ENCODE data around the gene CDK4.
"Not testable (repeated sequence)": the region's sequence is repeated elsewhere in the genome, so short reads cannot be mapped to it uniquely, and the experiment has no call there.

Gene CDK4

GRCh38 chr12:57724003-57724935 is 27.8 kb downstream of the CDK4 start:
- no peak for DNase-seq

GRCh38 chr12:57723630-57723962 is 28.5 kb downstream of the CDK4 start:
- DNase-seq: no peak

GRCh38 chr12:57722716-57723629 is 29.1 kb downstream of the CDK4 start:
- no peak for DNase-seq

GRCh38 chr12:57721846-57722608 is 30.1 kb downstream of the CDK4 start:
- not testable (repeated sequence) for DNase-seq

GRCh38 chr12:57720606-57721595 is 31.2 kb downstream of the CDK4 start:
- no peak for DNase-seq

GRCh38 chr12:57719777-57720605 is 32.1 kb downstream of the CDK4 start:
- no peak for DNase-seq

- no peak for DNase-seq
These were observed 33.2 kb downstream of the CDK4 start for GRCh38 chr12:57718641-57719528.

GRCh38 chr12:57717846-57718640 is 34.1 kb downstream of the CDK4 start:
- no peak for DNase-seq

- no peak for DNase-seq
These were observed 35.0 kb downstream of the CDK4 start for GRCh38 chr12:57717131-57717530.

- DNase-seq: no peak
These were observed 35.8 kb downstream of the CDK4 start for GRCh38 chr12:57716305-57716704.

GRCh38 chr12:57715786-57716185 is 36.3 kb downstream of the CDK4 start:
- DNase-seq: no peak

- DNase-seq: not testable (repeated sequence)
These were observed 36.9 kb downstream of the CDK4 start for GRCh38 chr12:57715036-57715748.

- no peak for DNase-seq
These were observed 38.9 kb downstream of the CDK4 start for GRCh38 chr12:57713209-57713608.

GRCh38 chr12:57712701-57713100 is 39.4 kb downstream of the CDK4 start:
- no peak for DNase-seq

GRCh38 chr12:57708296-57708695 is 43.8 kb downstream of the CDK4 start:
- no peak for DNase-seq

GRCh38 chr12:57707250-57707649 is 44.9 kb downstream of the CDK4 start:
- no peak for DNase-seq

GRCh38 chr12:57700317-57700716 is 51.8 kb downstream of the CDK4 start:
- DNase-seq: no peak

- no peak for DNase-seq
These were observed 53.7 kb downstream of the CDK4 start for GRCh38 chr12:57698414-57698813.
